BJ (cell line): ENCODE data around the gene GUCA2B. TPM values are rescaled to one million over a fixed set of nuclear protein-coding genes. Genes with fewer than 3 reads are reported as not detected.

ENCODE experiments used
- CTCF ChIA-PET: fragments of 350-600 bp; formaldehyde crosslinking; extraction: SDS; loops from one replicate; lab custom pipeline; 2021; ENCODE audit warnings: antibody characterized with exemption, inconsistent platforms; lab: Yijun Ruan, JAX
- POLR2A ChIA-PET: fragments of 300-600 bp; sonication (Branson Sonifier 250); formaldehyde crosslinking; extraction: SDS; loops from one replicate; lab custom pipeline; 2021; ENCODE audit warnings: antibody characterized with exemption; lab: Charles Lee
- DNase-seq: peaks from one replicate; pipeline ENCODE4 v3.0.0-alpha.2; 2011; ENCODE audit warnings: low read depth
- H3K27me3 ChIP-seq: 2 replicates; pipeline ENCODE4 v1.6.0; 2011; ENCODE audit warnings: low read length; ENCODE audit not compliant: control insufficient read depth, insufficient read depth
- H3K36me3 ChIP-seq: 2 replicates; pipeline ENCODE4 v1.5.1; 2011; ENCODE audit warnings: low read length; ENCODE audit not compliant: control insufficient read depth, insufficient read depth
- H3K4me3 ChIP-seq: 2 replicates; pipeline ENCODE4 v1.5.1; 2011; ENCODE audit warnings: low read depth, mild to moderate bottlenecking, control low read depth, low read length
- CTCF ChIP-seq: IDR thresholded peaks from 2 replicates; pipeline ENCODE4 v1.5.1; 2011; ENCODE audit warnings: low read depth, mild to moderate bottlenecking, control low read depth, inconsistent platforms, low read length, moderate library complexity; ENCODE audit not compliant: insufficient read depth
- polyA minus RNA-seq: library from RNA; depleted of rRNA, polyadenylated mRNA; stranded (reverse); fragments of >200 nt; gene quantifications from 2 replicates; pipeline ENCODE4 v1.2.3, GENCODE V29; 2011; rRNA and poly(A)+ RNA removed
- polyA plus RNA-seq: library from polyadenylated mRNA; depleted of rRNA; stranded (reverse); fragments of >200 nt; gene quantifications from 2 replicates; pipeline ENCODE4 v1.2.3, GENCODE V29; 2011; rRNA removed

Gene GUCA2B
- polyA plus RNA-seq (not detected in 2 replicates), polyA minus RNA-seq (not detected in 2 replicates)

- ChIA-PET POLR2A (no interaction called here), CTCF (interaction anchor here (1.2 kb wide), 1 partner anchor 173 kb away, joined by 3 read pairs; no protein-coding TSS in a partner anchor)
- Histone ChIP-seq H3K4me3 (no peak within 1 kb of the TSS), H3K27me3 (peaks cover 11% of the 10 kb centered on the region), H3K36me3 (no peaks in the 10 kb centered on the region)
- no peak for DNase-seq
- TF ChIP-seq CTCF = no peak
Measured at GRCh38 chr1:42152907-42153600, at the start of gene GUCA2B. Gene GUCA2B, plus strand, starts transcription at chr1:42153410. Its CDS starts 41 bp downstream, at chr1:42153451.

GRCh38 chr1:42105025-42105424 is 48.2 kb upstream of the GUCA2B start:
- TF ChIP-seq CTCF = no peak
- CTCF ChIA-PET = interaction anchor here (0.6 kb wide), 1 partner anchor 12 kb away, joined by 3 read pairs; no protein-coding TSS in a partner anchor
- POLR2A ChIA-PET = no interaction called here

GRCh38 chr1:42108309-42108708 is 44.9 kb upstream of the GUCA2B start:
- POLR2A ChIA-PET = no interaction called here
- H3K4me3 ChIP-seq = no peak overlapping the region
- CTCF ChIA-PET = interaction anchor here (1.0 kb wide), 1 partner anchor 9 kb away, joined by 3 read pairs; no protein-coding TSS in a partner anchor
- H3K27me3 ChIP-seq = no peaks in the 10 kb centered on the region
- no peak for TF ChIP-seq CTCF
- no peaks in the 10 kb centered on the region for H3K36me3 ChIP-seq
- no peak for DNase-seq

More at GRCh38 chr1:42105025-42105424, 48.2 kb upstream of the GUCA2B start:
- no peak for DNase-seq
- Histone ChIP-seq H3K4me3 (no peak overlapping the region), H3K27me3 (no peaks in the 10 kb centered on the region), H3K36me3 (no peaks in the 10 kb centered on the region)

GRCh38 chr1:42109600-42109999 is 43.6 kb upstream of the GUCA2B start:
- TF ChIP-seq CTCF = no peak
- H3K4me3 ChIP-seq = no peak overlapping the region
- no peaks in the 10 kb centered on the region; the same call in 1 of the 2 replicates for H3K27me3 ChIP-seq
- POLR2A ChIA-PET = no interaction called here
- DNase-seq = no peak
- H3K36me3 ChIP-seq = no peaks in the 10 kb centered on the region
- CTCF ChIA-PET = interaction anchor here (1.5 to 2.9 kb wide), 2 partner anchors 63 to 64 kb away, joined by 3 to 7 read pairs; no protein-coding TSS in a partner anchor

- peaks cover 1% of the 10 kb centered on the region; the same call in 1 of the 2 replicates for H3K27me3 ChIP-seq
- no peak for DNase-seq
- TF ChIP-seq CTCF = no peak
- no peaks in the 10 kb centered on the region for H3K36me3 ChIP-seq
- ChIA-PET CTCF (no interaction called here), POLR2A (no interaction called here)
- no peak overlapping the region for H3K4me3 ChIP-seq
Measured at GRCh38 chr1:42114229-42114628, 39.0 kb upstream of the GUCA2B start.
